A673 (cell line): Measurements from ENCODE around the gene SP100. TPM values are rescaled to one million over a fixed set of nuclear protein-coding genes. Genes with fewer than 3 reads are reported as not detected.
"Not testable (repeated sequence)": the region's sequence is repeated elsewhere in the genome, so short reads cannot be mapped to it uniquely, and the experiment has no call there.

Experiments
- BruUV-seq: library from RNA; stranded (reverse); fragments of 400-500 nt; replicated peaks from 2 replicates; lab custom pipeline; 2021; lab: Mats Ljungman, UMichigan
- CTCF ChIA-PET: fragments of 300-600 bp; sonication (Branson Sonifier 250); formaldehyde crosslinking; loops from one replicate; lab custom pipeline; 2022; ENCODE audit warnings: antibody characterized with exemption; lab: Charles Lee
- POLR2A ChIA-PET: fragments of 300-600 bp; sonication (Branson Sonifier 250); formaldehyde crosslinking; loops from one replicate; lab custom pipeline; 2022; ENCODE audit warnings: antibody characterized with exemption; ENCODE audit not compliant: low non-redundant PET; lab: Charles Lee
- DNase-seq: peaks from one replicate; pipeline ENCODE4 v3.0.0-alpha.2; 2015; ENCODE audit warnings: low spot score
- H3K27ac ChIP-seq: fragments of 200-600 bp; sonication (generic); 2 replicates; pipeline ENCODE4 v1.5.1; 2016; ENCODE audit warnings: mixed run types, low read depth, mild to moderate bottlenecking, mixed read lengths, antibody characterized with exemption, low read length; ENCODE audit not compliant: poor library complexity, severe bottlenecking
- H3K27me3 ChIP-seq: fragments of 200-600 bp; sonication (generic); replicated peaks from 2 replicates; pipeline ENCODE4 v1.6.1; 2017; ENCODE audit warnings: mixed run types, low read depth, mild to moderate bottlenecking, mixed read lengths, antibody characterized with exemption, low read length; ENCODE audit not compliant: insufficient read depth, poor library complexity
- H3K36me3 ChIP-seq: fragments of 200-600 bp; sonication (generic); 2 replicates; pipeline ENCODE4 v1.6.1; 2016; ENCODE audit warnings: mixed run types, mild to moderate bottlenecking, mixed read lengths, antibody characterized with exemption, low read length; ENCODE audit not compliant: insufficient read depth, poor library complexity, severe bottlenecking
- H3K4me1 ChIP-seq: fragments of 200-600 bp; sonication (generic); 2 replicates; pipeline ENCODE4 v1.6.1; 2017; ENCODE audit warnings: mixed run types, mild to moderate bottlenecking, mixed read lengths, antibody characterized with exemption, low read length; ENCODE audit not compliant: insufficient read depth, poor library complexity, severe bottlenecking
- H3K4me3 ChIP-seq: fragments of 200-600 bp; sonication (generic); 2 replicates; pipeline ENCODE4 v1.5.1; 2016; ENCODE audit warnings: low read depth, mixed run types, mild to moderate bottlenecking, mixed read lengths, low read length; ENCODE audit not compliant: poor library complexity, severe bottlenecking
- H3K9me3 ChIP-seq: fragments of 200-600 bp; sonication (generic); 2 replicates; pipeline ENCODE4 v1.6.1; 2016; ENCODE audit warnings: mixed run types, low read depth, mild to moderate bottlenecking, mixed read lengths, antibody characterized with exemption, low read length; ENCODE audit not compliant: poor library complexity, severe bottlenecking
- CTCF ChIP-seq: fragments of 300-800, 200-600 bp; sonication (generic); conservative IDR thresholded peaks from 2 replicates; pipeline ENCODE4 v1.5.1; 2017; ENCODE audit warnings: low read depth, mild to moderate bottlenecking, antibody characterized with exemption, low read length, moderate library complexity, mixed read lengths
- EZH2 ChIP-seq: fragments of 200-600 bp; sonication (generic); IDR thresholded peaks from 2 replicates; pipeline ENCODE4 v1.6.1; 2017; ENCODE audit warnings: borderline replicate concordance, low read depth, mild to moderate bottlenecking, mixed read lengths, antibody characterized with exemption, low read length; ENCODE audit not compliant: poor library complexity, severe bottlenecking
- intact Hi-C: fragments of 100-400 bp; cut with micrococcal nuclease; formaldehyde crosslinking; loops from one replicate; pipeline ENCODE4 v1.10.0; 2022; ENCODE audit not compliant: unreplicated experiment
- total RNA-seq: library from RNA; stranded (reverse); gene quantifications from 2 replicates; pipeline ENCODE4 v1.2.3, GENCODE V29; 2021

The SP100 gene
- total RNA-seq, 1 experiment from 2014 or later, result 2.9 TPM

GRCh38 chr2:230473378-230473777 lies 57.4 kb downstream of the SP100 start:
- no peak overlapping the region for H3K4me3 ChIP-seq
- H3K27ac ChIP-seq, result no peak overlapping the region
- DNase-seq, result no peak
- no peaks in the 10 kb centered on the region for H3K4me1 ChIP-seq
- intact Hi-C loops, result no loop called here
- H3K9me3 ChIP-seq, result no peaks in the 10 kb centered on the region
- ChIA-PET CTCF (no interaction called here), POLR2A (no interaction called here)
- H3K27me3 ChIP-seq, result no peaks in the 10 kb centered on the region
- TF ChIP-seq EZH2, result no peak
- no peak for TF ChIP-seq CTCF
- no TSS peak for BruUV-seq
- H3K36me3 ChIP-seq, result no peaks in the 10 kb centered on the region

- no peaks in the 10 kb centered on the region for H3K36me3 ChIP-seq
- no peaks in the 10 kb centered on the region for H3K4me1 ChIP-seq
- no peak overlapping the region for H3K27ac ChIP-seq
- no peak overlapping the region for H3K4me3 ChIP-seq
- no peaks in the 10 kb centered on the region for H3K27me3 ChIP-seq
- TF ChIP-seq EZH2 (no peak), CTCF (no peak)
- POLR2A ChIA-PET, result no interaction called here
- BruUV-seq, result no TSS peak
- CTCF ChIA-PET, result no interaction called here
- no peaks in the 10 kb centered on the region for H3K9me3 ChIP-seq
- no peak for DNase-seq
- intact Hi-C loops, result no loop called here
These were observed 59.1 kb downstream of the SP100 start for GRCh38 chr2:230475143-230475542.

GRCh38 chr2:230485801-230486341 lies 69.9 kb downstream of the SP100 start:
- no peak for TF ChIP-seq EZH2
- TF ChIP-seq CTCF, result no peak
- CTCF ChIA-PET, result no interaction called here
- H3K4me1 ChIP-seq, result no peaks in the 10 kb centered on the region
- H3K27me3 ChIP-seq, result no peaks in the 10 kb centered on the region
- no peak for DNase-seq
- H3K4me3 ChIP-seq, result no peak overlapping the region
- intact Hi-C loops, result no loop called here
- BruUV-seq, result no TSS peak
- H3K27ac ChIP-seq, result no peak overlapping the region
- no peaks in the 10 kb centered on the region for H3K36me3 ChIP-seq
- POLR2A ChIA-PET, result no interaction called here
- no peaks in the 10 kb centered on the region for H3K9me3 ChIP-seq

GRCh38 chr2:230491219-230491618 lies 75.2 kb downstream of the SP100 start:
- H3K36me3 ChIP-seq, H3K4me3 ChIP-seq, H3K27me3 ChIP-seq, CTCF ChIA-PET, intact Hi-C loops, BruUV-seq, H3K4me1 ChIP-seq, POLR2A ChIA-PET, H3K9me3 ChIP-seq, H3K27ac ChIP-seq, DNase-seq: not testable (repeated sequence)
